T-helper 2 cell treated with Interferon-gamma antibody and Interleukin-4, amounts not matched to agents 100 ng/mL and 5 ng/mL, for 36 hours (primary cell): Measurements from ENCODE around the gene CBX1. TPM values are rescaled to one million over a fixed set of nuclear protein-coding genes. Genes with fewer than 3 reads are reported as not detected.
"Not testable (repeated sequence)": the region's sequence is repeated elsewhere in the genome, so short reads cannot be mapped to it uniquely, and the experiment has no call there.

Source experiments
- intact Hi-C: fragments of 100-400 bp; cut with micrococcal nuclease; formaldehyde crosslinking; loops from one replicate; pipeline ENCODE4 v1.15.1; 2023
- total RNA-seq: library from RNA; stranded (reverse); gene quantifications from 2 replicates; pipeline ENCODE4 v1.2.3, GENCODE V29; 2022

CBX1 gene
- total RNA-seq, 1 donor from 2014 or later: 65.2 TPM

DNA sequence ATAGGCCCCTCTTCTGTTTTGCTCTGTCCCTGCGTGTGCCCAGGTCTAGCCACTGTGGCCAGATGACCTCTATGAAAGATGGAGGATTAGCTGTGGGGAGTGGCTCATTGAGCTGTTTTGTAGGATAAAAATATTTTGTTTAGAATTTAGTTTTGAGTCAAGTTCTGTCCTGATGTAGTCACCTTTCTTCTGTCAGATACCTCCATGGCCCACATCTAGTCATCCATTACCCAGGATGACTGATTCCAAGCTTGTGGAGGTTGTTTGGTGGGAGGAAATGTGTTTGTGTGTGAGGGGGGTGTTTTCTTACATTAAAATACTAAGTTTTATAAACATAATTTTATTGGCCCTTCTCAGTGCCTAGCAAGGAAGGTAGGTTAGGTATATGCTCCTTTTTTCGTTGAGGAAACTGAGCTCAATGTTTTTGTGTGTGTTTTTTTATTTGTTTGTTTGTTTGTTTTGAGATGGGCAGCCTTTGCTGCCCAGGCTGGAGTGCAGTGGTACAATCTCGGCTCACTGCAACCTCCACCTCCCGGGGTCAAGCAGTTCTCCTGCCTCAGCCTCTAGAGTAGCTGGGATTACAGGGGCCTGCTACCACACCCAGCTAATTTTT, 22.6 kb upstream of the CBX1 start:
- intact Hi-C loops: no loop called here

DNA sequence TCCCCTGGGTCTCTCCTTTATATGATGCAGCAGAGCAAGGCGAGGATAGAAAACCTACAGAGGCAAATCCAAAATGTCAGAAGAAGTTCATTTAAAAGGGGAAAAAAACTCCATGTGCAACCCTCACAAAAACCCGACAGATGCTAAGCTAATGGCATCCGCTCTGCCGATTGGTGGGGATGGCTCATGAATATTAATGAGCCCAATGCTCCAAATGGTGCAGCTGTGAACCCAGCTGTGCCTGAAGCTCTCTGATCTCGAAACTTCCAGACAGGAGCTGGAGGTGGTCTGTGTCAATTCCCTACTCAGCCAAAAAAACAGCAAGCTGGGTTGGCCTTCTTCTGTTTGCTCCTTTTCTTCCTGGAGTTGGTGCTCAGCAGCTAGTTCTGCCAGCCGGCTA, 21.8 kb upstream of the CBX1 start:
- intact Hi-C loops: no loop called here

DNA sequence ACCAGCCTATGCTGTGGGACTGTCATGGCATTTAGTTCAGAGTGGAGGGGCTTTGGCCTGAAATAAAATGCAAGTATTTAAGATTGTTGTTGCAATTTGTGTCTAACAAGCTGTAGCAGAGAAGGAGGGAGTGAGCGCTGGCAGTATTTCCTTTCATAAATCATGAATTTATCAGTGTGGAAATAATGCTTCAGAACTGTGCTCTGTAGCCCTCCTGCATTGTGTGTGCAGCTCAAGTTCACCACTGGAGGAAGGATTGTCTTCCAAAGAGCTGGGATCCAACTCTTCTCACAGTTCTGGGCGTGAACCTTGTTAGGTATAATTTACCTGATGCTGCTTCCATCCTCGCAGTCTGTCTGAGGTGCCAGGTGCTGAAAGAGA, 21.4 kb upstream of the CBX1 start:
- intact Hi-C loops: no loop called here

DNA sequence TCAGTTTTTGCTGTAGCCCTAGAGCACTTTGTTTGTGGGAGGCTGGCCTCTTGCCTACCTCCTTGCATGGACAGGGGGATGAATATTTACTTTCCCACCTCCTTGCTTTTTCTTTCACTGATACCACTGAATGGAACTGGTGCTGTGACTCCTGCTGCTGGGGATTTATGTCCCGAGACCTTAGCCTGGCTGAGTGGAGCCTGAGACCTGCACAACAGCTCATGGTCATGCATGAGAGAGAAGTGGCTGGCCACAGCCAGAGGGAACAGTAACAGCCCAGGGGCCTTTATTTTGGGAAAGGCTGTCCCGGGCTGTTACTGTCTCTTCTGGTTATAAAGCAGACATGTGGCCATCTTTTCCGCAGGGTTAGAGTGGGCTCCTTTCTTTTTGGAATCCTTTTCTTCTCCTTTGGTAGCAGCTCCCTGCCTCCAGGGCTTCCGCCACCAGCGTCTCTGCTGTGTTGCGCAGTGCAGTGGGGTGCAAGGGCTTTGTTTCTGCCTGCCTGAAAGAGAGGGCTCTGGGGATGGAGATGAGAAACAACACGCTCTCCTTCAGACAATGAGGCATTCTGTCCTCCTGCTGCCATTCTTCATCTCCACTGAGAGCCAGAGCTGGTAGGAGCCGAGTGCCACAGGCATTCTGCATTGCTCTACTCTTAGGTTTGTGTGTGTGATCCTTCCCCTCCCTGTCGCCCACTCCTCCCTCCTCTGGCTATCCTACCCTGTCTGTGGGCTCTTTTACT, 20.8 kb upstream of the CBX1 start:
- intact Hi-C loops: no loop called here

DNA sequence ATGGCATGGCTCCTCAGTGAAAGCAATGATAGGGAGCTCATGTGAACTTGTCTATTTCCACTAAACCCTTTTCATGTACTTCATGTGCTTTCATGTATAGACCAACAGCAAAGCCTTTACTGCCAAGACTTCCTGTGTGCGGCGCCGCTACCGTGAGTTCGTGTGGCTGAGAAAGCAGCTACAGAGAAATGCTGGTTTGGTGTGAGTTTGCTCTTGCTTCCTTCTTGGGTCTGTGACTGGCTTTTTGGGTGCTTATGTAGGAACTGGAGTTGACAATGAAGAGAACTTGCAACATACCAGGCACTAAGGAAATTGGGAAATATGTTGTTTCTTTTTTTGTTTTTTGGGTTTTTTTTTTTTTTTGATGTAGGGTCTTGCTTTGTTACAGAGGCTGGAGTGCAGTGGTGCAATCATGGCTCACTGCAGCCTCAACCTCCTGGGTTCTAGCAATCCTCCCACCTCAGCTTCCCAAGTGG, 12.0 kb upstream of the CBX1 start:
- intact Hi-C loops: no loop called here

DNA sequence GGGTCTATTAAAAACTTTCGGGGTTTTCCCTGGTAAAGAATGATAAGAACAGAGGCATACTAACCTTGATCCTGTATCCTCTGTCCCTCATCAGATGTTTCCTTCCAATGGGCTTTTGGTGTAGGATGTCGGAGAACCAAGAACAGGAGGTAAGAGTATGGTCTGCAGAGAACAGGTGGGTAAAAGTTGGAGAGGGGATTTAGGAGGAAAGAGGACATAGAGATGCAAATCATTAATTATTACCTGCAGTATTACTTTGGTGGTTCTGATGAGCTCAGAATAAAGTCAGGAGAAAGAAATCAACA, 10.6 kb upstream of the CBX1 start:
- intact Hi-C loops: no loop called here

DNA sequence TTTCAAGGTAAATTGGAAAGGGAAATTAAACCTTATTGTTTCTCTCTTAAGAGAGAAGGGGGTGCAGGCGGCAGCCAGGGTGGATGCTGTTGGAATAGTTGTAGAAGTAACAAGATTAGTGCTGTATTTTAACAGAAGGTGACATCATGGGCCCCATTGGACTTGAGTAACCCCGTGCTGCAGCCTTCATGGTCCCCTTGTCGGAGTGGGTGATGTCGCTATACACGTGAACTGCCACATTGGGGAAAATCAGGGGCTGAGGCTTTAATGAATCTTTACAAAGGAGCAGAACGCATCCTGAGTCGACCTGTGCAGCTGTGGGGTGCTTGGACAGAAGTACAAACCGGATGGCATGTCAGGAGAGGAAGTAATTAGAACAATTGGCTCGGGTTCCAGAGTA, 9.5 kb upstream of the CBX1 start:
- intact Hi-C loops: no loop called here

DNA sequence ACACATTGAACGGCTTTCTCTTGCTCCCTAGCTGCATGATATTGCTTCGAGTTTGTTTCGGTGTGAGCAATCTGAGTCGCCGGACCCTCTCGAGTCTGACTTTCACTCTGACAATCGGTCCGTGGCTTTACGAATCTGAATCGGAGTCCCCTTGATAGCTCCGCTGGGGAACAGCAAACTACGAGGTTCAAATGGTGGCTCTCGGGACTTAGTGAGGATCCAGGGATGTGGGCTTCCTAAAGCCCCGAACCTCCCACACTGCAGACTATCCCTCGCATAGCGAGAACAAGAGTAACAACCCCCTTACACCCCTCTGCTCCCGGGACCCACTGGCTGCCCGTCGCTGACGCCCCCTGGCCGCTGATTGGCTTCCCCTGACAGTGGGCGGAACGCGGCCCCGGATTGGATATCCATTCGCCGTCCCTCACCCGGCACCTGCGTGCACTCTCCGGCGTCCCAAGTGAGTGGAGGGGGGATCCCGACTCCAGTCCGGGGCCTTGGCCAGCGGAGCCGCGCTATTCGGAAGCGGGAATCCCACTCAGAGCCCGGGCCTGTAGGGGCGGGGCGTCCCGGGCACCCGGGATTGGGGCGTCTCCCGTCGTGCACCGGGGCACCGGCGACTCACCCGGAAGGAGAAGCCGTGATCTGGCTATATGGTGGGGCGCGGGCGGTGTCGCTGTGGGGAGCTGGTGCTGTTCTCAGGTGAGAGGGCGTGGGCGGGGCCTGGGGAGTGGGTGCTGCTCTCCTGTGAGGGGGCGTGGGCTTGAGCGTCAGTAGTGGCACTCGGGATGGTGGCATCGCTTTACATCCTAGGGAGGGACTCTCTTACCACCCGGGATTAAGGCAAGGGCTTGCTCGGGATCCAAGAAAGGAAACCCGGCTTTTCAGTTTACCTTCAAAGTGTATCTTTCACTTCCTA, 6.1 kb upstream of the CBX1 start, which contains the start of gene SNX11:
Gene SNX11 (plus strand): TSS at position 630 of the 919 bp plus-strand sequence. CDS start 4,278 bp downstream, outside the sequence.
- intact Hi-C loops: loop anchor here (1.0 to 10.0 kb wide), 3 partner anchors 82 to 727 kb away; partner anchors contain the start of genes CALCOCO2 and PNPO

DNA sequence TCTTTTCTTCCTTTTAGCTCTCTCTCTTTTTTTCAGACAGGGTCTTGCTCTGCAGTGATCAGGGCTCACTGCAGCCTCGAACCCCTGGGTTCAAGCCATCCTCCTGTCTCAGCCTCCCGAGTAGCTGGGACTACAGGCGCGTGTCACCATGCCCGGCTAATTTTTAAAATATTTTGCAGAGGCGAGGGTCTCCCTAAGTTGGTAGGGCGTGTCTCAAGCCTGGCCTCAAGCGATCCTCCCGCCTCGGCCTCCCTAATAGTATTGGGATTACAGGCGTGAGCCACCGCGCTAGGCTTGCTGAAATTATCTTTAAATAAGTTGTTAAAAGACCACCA, 5.5 kb upstream of the CBX1 start:
- intact Hi-C loops: loop anchor here (1.0 to 10.0 kb wide), 3 partner anchors 81 to 728 kb away; partner anchors contain the start of genes CALCOCO2 and PNPO

DNA sequence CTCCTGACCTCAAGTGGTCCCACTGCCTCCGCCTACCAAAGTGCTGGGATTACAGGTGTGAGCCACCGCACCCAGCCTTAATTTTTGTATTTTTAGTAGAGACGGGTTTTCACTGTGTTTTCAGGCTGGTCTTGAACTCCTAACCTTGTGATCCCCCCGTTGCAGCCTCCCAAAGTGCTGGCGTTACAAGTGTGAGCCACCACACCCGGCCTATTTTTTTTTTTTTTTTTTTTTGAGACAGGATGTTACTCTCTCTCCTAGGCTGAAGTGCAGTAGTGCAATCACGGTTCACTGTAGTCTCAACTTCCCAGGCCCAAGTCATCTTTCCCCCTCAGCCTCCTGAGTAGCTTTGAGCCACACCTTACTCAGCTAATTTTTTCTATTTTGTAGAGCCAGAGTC, 3.2 kb upstream of the CBX1 start:
- intact Hi-C loops: loop anchor here (10.0 kb wide), 2 partner anchors 160 to 730 kb away; partner anchors contain the start of genes CALCOCO2 and PNPO

DNA sequence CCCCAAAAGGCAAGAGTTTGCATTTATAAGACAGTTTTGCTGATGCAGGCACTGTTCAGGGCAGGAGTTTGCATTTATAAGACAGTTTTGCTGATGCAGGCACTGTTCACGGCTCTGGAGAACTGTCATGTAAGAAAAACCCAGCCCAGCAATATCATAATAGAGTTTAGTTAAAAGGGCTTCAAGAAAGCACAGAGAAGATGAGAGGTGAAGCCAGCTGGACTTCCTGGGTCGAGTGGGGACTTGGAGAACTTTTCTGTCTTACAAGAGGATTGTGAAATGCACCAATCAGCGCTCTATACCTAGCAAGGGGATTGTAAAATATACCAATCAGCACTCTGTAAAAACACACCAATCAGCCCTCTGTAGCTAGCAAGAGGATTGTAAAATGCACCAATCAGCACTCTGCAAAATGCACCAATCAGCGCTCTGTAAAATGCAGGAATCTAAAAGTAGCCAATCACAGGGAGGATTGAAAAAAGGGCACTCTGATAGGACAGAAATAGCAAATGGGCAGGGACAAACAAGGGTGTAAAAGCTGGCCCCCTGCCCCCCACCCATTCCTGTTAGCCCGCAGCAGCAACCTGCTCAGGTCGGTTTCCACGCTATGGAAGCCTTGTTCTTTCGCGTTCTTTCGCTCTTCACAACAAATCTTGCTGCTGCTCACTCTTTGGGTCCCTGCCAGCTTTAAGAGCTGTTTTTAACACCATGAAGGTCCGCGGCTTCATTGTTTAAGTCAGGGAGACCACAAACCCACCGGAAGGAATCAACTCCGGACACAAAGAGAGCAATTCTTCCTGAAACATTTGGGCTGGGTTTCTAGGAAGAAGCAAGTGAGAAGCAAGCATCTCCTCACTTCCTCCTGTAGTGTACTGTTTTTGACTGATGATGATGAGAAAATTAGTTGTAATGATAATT, 1.8 kb upstream of the CBX1 start:
- intact Hi-C loops: loop anchor here (10.0 kb wide), 2 partner anchors 158 to 732 kb away; partner anchors contain the start of genes CALCOCO2 and PNPO

DNA sequence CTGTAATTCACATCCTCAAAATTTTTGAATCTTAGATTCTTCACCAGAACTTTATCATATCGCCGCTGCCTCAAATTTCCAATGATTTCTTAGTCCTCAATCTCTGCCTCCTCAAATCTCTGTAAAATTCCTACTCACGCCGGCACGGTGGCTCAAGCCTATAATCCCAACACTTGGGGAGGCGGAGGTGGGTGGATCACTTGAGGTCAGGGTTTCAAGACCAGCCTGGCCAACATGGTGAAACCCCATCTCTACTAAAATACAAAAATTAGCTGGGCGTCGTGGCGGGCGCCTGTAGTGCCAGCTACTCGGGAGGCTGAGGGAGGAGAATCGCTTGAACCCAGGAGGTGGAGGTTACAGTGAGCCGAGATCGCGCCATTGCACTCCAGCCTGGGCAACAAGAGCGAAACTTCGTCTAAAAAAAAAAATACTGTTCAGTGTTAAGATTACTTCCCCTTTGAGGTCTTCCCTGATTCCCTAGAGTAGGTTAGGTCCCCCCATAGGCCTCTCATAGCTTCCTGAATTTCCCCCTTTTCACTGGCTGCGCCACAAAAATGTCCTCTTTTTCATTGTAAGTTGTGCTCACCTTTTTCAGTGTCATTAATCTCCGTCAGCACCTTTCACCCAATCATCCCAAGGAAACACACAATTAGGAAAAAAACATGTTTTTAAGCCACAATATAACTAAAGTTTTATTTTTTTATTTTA, 919 bp upstream of the CBX1 start:
- intact Hi-C loops: loop anchor here (10.0 kb wide), 2 partner anchors 157 to 733 kb away; partner anchors contain the start of genes CALCOCO2 and PNPO

DNA sequence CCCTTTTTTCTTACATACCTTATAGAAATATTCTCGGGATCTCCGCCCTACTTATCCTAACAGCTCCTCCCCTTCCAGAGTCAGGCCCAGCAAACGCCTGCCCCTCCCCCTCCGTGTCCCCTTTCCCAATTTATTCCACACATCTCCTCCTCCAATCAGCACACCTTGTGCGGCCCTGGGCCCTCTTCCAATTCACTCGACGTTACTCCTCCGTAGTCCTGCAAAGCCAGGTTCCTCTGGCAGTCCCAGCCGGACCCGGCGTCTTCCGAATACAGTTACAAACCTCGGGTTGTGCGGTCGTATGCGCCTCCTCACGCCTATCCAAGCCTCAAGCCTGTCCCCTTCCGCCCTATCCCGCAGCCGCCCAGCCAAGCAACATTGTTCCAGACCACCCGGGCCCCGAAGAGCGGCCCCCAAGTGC, 677 bp downstream of the CBX1 start:
- intact Hi-C loops: loop anchor here (2.0 to 10.0 kb wide), 4 partner anchors 52 to 734 kb away; partner anchors contain the start of genes CALCOCO2, CDK5RAP3, NFE2L1 and PNPO

DNA sequence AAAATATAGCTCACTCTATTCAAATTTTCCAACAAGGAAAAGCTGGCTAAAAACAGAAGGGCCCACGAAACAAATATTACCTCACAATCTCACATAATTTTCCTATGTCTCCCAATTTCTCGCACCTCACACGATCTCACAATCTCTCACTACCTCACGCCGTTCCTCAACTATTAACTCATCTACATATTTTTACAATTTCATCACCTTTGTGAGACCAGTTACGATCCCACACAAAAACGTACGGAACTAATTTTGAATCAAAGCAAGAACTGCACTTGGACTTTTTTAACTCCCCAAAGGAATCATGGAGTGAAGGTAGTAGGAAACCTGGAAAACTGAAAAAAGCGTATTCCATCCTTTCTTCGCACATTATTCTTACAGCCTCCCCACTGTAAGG, 1.1 kb downstream of the CBX1 start:
- intact Hi-C loops: loop anchor here (2.0 to 10.0 kb wide), 4 partner anchors 51 to 735 kb away; partner anchors contain the start of genes CALCOCO2, CDK5RAP3, NFE2L1 and PNPO

DNA sequence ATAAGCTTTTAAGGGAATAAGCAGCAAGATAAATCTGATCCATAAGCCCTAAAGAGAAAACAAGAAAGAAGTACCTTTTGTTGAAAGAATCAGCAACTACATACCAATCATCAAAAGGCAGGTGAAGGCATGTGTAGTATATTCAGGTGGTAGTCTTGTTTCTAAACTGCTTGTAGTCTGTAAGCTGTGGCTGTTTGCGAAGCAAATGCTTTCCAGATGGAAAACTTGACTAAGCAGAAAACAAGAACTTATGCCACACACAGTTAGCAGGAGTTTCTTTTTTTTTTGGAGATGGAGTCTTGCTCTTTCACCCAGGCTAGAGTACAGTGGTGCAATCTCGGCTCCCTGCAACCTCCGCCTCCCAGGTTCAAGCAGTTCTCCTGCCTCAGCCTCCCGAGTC, 5.7 kb downstream of the CBX1 start:
- intact Hi-C loops: no loop called here

DNA sequence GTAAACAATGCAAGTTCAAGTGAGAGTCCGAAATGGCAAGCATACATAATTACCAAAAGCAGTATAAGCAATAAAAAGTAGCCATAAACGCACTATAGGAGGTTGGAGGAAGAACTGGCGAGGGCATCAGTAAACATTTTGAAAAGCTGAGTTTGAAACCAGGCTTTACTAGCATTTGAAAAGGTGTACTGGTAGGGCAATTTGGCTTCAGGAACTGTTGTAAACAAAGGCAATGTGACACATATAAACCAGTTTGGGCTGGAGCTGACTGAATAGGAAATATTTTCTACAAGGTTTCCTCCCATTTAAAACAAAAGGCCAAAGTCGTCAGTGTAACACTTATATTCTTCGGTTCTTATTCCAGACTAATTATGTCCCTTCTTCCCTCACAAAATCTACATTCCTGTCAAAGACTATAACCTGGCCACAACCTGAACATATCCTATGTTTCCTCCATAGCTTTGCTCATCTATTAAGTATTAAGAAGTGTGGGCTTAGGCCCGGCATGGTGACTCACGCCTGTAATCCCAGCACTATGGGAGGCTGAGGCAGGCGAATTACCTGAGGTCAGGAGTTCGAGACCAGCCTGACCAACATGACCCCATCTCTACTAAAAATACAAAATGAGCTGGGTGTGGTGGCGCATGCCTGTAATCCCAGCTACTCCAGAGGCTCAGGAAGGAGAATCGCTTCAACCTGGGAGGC, 7.8 kb downstream of the CBX1 start:
- intact Hi-C loops: no loop called here

DNA sequence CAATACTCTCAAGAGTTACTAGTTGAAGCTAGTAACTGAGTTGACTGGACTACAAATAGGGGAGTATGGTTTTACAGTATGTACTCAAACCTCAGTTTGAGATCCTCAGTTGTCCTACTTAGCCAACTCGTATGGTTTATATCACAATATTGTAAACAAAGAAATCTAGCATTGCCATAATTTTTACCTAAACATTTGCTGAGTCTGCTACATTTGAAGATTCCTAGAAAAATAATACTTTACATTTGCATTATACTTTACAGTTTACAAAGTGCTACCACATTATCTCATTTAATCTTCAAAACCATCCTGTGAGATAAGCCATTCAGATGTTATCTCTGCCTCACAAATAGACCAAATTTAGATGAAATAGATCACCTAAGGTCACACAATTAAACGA, 16.3 kb downstream of the CBX1 start:
- intact Hi-C loops: loop anchor here (5.0 kb wide), 1 partner anchor 532 kb away; the partner anchor contains the start of gene HOXB8

DNA sequence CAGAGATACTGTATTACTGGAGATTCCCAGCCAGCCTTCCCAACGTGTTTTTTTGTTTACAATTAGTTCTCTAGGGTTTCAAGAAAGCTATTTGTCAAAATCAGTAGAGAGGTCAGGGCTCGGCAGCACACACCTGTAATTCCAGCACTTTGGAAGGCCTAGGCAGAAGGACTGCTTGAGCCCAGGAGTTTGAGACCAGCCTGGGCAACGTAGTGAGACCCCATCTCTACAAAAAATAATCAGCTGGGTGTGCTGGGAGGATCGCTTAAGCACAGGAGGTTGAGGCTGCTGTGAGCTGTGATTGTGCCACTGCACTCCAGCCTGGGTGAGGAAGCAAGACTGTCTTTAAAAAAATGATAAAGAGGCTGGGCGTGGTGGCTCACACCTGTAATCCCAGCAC, 19.4 kb downstream of the CBX1 start:
- intact Hi-C loops: loop anchor here (5.0 kb wide), 1 partner anchor 535 kb away; the partner anchor contains the start of gene HOXB8

DNA sequence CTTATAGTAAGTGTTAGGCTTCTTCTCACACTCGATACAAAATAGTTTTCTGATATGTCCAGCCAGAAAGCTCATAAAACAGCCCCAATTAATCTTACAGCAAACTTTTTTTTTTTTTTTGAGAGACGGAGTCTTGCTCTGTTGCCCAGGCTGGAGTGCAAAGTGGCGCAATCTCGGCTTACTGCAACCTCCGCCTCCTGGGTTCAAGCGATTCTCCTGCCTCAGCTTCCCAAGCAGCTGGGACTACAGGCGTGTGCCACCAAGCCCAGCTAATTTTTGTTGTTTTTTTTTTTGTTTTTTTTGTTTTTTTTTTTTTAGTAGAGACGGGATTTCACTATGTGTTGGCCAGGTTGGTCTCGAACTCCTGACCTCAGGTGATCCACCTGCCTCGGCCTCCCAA, 24.1 kb downstream of the CBX1 start:
- intact Hi-C loops: not testable (repeated sequence)
